Stimulated activated CD4-positive, alpha-beta T cell treated with anti-CD3 and anti-CD28 coated beads, Interleukin-15, amount 100 ng/mL, for 48 hours (primary cell): Measurements from ENCODE around the gene CD247.

Experiments
- DNase-seq, 2 donors: peaks; one replicate each; pipeline ENCODE4 v3.0.0-alpha.2; 2020; ENCODE audit warnings: low read depth in 2 of 2

CD247 gene

DNA sequence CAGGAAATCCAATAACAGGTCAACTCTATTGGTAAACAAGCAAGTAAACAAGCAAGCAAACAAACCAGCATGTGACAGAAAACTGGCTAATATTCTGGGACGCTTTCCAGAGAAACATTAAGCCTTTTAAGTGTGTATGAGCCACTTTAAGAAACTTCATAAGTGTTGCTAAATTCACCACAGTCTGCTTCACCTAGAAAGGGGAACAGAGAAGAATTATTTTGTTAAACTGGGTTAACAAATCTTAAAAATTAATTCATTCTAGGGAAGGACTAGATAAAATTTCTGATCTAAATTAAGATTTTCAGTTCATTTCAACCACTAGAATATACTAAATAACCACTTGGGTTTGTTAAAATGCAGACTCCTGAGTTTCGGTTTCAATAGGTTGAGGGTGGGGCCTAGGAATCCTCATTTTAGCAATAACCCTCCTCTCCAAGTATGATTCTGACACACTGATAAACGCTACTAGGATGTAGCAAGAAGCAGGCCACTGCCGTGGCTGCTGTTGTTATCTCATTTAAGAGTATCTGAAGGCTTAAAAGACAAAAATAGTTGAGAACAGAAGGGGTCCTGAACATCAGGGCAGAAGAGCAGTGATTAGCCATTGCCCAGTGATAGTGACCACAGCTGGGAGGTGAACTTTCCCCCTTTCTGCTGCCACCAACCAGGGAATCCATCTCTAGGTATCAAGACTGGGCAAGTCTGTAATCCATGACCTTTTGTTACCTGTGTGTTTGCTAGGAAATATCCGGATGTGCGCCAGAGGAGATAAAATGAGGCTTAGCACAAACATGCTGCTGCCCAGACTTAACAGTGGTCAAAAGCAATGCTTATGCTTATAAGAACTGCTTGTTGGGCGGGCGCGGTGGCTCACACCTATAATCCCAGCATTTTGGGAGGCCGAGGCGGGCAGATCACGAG is 24.0 kb upstream of the CD247 start:
- no peak for DNase-seq

DNA sequence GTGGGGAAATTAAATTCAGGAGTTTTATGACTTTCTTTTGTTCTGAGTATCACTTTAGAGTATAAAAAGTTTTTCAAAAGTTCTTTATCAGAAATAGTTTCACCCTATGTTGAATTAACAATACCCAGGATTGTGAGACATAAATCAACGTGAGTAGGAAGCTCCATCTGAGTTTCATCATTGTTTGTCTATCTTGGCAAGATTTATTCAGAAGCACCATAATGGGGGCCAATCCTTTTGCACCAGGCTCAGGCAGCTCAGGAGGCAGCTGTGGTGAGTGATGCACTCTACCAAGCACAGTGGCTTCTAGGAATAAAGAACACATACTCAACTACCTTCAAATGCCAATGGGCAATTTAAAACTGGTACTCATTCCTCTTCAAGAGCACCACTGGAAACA is 23.3 kb upstream of the CD247 start:
- no peak for DNase-seq

DNA sequence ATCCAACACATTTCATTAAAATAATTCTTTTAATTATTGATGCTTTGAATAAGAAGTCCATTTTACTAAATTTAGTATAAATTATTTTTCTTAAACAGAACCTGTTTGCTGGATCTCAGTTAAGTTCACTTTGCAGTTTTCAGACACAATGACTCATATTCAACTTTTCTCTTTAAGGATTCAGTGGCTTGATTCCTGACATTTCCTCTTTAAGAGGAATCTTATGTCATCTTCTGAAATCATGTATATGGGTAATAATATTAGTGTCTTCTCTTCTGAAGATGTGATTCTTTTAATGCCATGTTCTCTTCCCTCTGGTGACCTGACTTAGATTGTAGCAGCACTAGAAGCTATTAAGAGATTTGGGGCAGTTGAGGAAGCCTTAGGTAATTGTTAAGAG is 22.7 kb upstream of the CD247 start:
- no peak for DNase-seq

GRCh38 chr1:167538657-167539056 is 20.3 kb upstream of the CD247 start:
- DNase-seq: no peak

- DNase-seq: peak in 1 of 2 donors; percentile 44
These were observed 15.5 kb upstream of the CD247 start for GRCh38 chr1:167533851-167534300.

DNA sequence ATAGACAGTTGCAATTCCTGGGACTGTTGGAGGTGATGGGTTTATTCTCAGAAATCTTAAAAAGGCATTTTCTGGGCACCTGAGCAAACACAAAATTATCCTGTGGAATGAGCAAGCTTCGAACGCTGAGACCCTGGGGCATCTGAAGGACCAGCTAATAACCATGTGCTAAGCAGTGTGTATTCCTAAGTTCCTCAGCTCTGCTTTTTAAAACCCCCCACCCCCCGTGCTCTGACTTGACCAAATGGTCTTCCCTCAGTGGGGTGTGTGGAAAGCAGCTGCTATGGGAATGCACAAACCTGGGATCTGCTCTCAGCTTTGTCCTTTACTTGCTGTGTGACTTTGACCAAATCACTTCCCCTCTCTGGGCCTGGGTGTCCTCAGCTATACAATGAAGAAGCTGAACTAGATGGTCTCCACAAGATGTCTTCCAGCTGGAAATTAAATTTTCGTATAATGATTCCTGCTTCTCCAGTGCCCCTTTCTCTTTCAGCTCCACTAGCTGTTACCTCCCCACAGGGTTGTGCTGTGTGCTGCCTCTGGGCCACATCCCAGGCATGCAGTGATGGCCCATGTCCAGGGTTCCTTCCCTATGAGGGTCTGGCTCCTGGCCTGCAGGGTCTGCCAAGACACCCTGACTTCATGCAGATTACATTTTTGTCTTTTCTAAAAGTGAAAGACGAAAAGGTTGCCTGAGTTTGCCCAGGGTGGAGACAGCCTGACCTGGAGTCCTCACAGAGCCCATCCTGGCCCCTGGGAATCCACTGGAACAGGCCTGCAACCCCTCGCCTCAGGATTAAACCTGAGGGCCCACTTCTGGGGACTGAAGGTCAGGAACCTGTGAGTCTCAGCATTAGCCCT is 14.9 kb upstream of the CD247 start:
- DNase-seq: no peak

- no peak for DNase-seq
These were observed 14.0 kb upstream of the CD247 start for GRCh38 chr1:167532375-167532774.

GRCh38 chr1:167529829-167530474 is 11.6 kb upstream of the CD247 start:
- no peak for DNase-seq

GRCh38 chr1:167528057-167528728 is 9.9 kb upstream of the CD247 start:
- no peak for DNase-seq

DNA sequence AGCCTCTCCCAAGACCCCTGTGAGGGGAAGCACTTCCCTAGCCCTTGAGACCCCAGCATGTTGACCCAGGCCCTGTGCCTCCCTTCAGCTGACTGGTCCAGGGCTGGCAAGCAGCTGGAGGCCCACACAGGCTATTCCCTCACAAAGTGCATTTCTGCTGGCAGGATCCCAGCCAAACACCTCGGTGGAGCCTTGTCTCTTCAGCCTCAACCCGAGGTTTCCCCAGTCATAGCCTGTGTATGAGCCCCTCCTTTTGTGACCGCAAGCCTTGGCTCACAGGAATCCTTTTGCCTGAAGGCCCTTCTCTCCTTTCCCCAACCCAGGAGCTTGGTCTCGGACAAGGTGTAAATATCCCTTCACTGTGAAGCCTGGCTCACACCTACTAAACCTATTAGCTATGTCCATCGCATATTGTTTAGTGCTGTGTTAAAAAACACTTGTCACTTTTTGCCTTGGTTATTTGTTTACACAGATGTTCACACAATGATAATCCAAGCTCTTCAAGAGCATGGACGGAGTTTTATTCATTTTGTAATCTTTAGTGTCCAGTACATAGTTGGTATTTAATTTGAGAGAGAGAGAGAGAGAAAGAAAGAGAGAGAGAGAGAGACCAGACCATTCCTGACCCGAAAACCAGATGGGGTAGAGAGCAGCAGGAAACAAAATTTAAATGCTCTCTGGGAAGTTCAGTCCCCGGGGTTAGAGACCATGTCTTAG is 8.5 kb upstream of the CD247 start:
- DNase-seq: no peak

DNA sequence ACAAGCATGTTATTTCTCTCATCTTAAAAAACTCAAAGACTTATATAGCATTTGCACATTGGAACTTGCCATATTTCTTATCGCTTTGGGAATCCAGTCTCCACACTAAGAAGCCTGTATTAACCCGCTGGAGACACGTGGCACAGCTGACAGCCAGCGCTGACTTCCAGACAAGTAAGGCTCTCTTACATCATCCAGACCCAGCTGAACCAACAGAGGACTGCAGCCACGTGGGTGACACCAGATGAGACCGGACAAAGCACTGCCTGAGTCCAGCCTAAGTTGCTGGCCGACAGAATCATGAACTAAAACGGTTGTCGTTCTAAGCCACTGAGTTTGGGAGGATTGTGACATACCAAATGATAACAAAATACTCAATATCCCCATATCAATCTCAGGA is 6.3 kb upstream of the CD247 start:
- DNase-seq: no peak

DNA sequence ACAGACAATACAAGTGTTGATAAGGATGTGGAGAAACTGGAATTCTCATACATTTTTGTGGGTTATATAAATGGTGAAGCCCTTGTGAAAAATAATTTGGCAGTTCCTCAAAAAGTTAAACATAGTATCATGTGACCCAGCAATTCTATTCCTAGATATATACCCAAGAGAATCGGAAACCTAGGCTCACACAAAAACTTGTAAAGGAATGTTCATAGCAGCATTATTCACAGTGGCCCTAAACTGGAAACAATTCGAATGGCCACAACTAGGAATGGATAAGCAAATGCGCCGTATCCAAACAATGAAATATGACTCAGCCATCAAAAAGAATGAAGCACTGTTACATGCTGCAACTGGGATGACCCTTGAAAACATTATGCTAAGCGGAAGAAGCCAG is 3.9 kb upstream of the CD247 start:
- DNase-seq: no peak

DNA sequence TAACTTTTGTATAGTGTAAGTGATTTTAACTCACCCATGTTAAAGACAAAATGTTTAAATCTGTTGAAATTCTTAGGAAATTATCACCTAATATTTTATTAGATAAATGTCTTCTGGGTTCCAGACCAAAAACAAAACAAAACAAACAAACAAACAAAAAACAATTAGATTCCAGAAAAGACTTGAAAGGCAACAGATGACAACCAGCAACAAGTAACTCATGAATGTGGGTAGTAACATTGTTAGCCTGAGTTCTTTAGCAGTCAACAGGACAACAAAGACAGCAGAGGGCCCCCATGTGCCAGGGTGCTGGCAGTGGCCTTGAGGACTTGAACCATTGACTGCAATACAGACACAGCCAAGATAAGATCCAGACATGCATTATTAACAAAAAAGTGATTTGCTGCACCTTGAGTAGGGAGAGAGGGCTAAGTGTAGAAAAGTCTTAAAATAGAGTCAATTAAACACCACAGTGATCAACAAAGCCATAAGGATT is 2.4 kb upstream of the CD247 start:
- no peak for DNase-seq

- peak; percentile 89 to 95 for DNase-seq
These were observed 596 bp downstream of the CD247 start for GRCh38 chr1:167517535-167518330.

GRCh38 chr1:167516404-167517388 is 1.6 kb downstream of the CD247 start:
- no peak for DNase-seq

GRCh38 chr1:167515893-167516321 is 2.4 kb downstream of the CD247 start:
- DNase-seq: no peak

- DNase-seq: no peak
These were observed 2.9 kb downstream of the CD247 start for GRCh38 chr1:167515461-167515860.

DNA sequence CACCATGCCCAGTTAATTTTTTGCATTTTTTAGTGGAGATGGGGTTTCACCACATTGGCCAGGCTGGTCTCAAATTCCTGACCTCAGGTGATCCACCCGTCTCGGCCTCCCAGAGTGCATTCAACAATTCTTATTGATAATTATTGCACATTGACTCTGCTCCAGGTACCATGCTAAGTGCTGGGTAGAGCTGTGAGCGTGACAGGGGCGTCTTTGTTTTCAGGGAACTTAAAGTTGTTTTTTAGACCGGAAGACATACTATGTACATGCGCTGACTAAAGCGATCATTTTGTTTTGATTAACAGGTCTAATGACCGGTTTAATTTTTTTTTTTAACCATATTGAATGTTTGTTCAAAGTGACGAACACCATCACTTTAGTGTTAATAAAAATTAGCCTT is 4.0 kb downstream of the CD247 start:
- no peak for DNase-seq
